K562 (cell line): Measurements from ENCODE around the gene PDE4A. TPM values are rescaled to one million over a fixed set of nuclear protein-coding genes. Genes with fewer than 3 reads are reported as not detected.
A peak's percentile ranks its signal among the peaks of the same experiment; 100 is the strongest.

Experiments used
- CEBPG ChIP-seq, 3 experiments: fragments of 200-800 bp in 1 of 3; sonication (Bioruptor generic) in 1 of 3; sonication (generic) in 1 of 3; formaldehyde crosslinking in 1 of 3; IDR thresholded peaks in 2 of 3; conservative IDR thresholded peaks in 1 of 3; 2 replicates each; pipeline versions ENCODE4 v1.6.1 to v1.8.0; 2016 to 2022; ENCODE audit warnings: missing compliant biosample characterization in 2 of 3, missing genetic modification characterization in 2 of 3, mild to moderate bottlenecking in 1 of 3, missing genetic modification reagents in 1 of 3
- CHCHD3 ChIP-seq: fragments of 250-450 bp; sonication (Bioruptor Pico); IDR thresholded peaks from 2 replicates; pipeline ENCODE4 v2.1.2; 2022; ENCODE audit warnings: mild to moderate bottlenecking
- CREM ChIP-seq: IDR thresholded peaks from 2 replicates; pipeline ENCODE4 v1.6.1; 2014; ENCODE audit warnings: antibody characterized with exemption, low read depth
- FOXM1 ChIP-seq, 2 experiments: fragments of 450-650 bp in 1 of 2; sonication (generic) in 1 of 2; formaldehyde crosslinking in 1 of 2; IDR thresholded peaks; 2 replicates each; pipeline versions ENCODE4 v1.6.1 to v1.9.0; 2017 to 2022; ENCODE audit warnings: low read depth in 2 of 2, mild to moderate bottlenecking in 2 of 2, missing genetic modification reagents in 1 of 2, moderate library complexity in 1 of 2
- FUS ChIP-seq: fragments of 200-400 bp; formaldehyde crosslinking; optimal IDR thresholded peaks from 2 replicates; pipeline ENCODE3; 2017; ENCODE audit warnings: low read depth, low read length
- GTF2F1 ChIP-seq: IDR thresholded peaks from 2 replicates; pipeline ENCODE4 v1.6.1; 2011; ENCODE audit warnings: low read depth, low read length, improper control_type of control experiment
- KLF16 ChIP-seq: IDR thresholded peaks from 2 replicates; pipeline ENCODE4 v1.6.1; 2016; ENCODE audit warnings: antibody characterized with exemption
- MECOM ChIP-seq: fragments of 250-450 bp; sonication (Bioruptor Pico); IDR thresholded peaks from 2 replicates; pipeline ENCODE4 v1.8.0; 2022; ENCODE audit warnings: inconsistent platforms
- NFRKB ChIP-seq: fragments of 450-650 bp; IDR thresholded peaks from 2 replicates; pipeline ENCODE4 v1.6.1; 2016; ENCODE audit warnings: low read depth
- NR4A1 ChIP-seq, 2 experiments: fragments of 250-450 bp in 1 of 2; fragments of 450-650 bp in 1 of 2; sonication (Bioruptor Pico) in 1 of 2; IDR thresholded peaks; 2 replicates each; pipeline versions ENCODE4 v1.4.0 to v1.6.1; 2016 to 2020; ENCODE audit warnings: mild to moderate bottlenecking in 2 of 2, missing compliant biosample characterization in 1 of 2, missing genetic modification characterization in 1 of 2, moderate library complexity in 1 of 2
- RHOXF2B ChIP-seq: fragments of 250-450 bp; sonication (Bioruptor Pico); conservative IDR thresholded peaks from 2 replicates; pipeline ENCODE4 v1.5.1; 2021
- SMAD2 ChIP-seq: fragments of 150-350 bp; IDR thresholded peaks from 2 replicates; pipeline ENCODE4 v1.6.1; 2014; ENCODE audit warnings: low read depth, mild to moderate bottlenecking, low read length
- TAL1 ChIP-seq: fragments of 450-650 bp; IDR thresholded peaks from 2 replicates; pipeline ENCODE4 v1.6.1; 2016; ENCODE audit warnings: mild to moderate bottlenecking
- ZFP1 ChIP-seq: fragments of 450-650 bp; formaldehyde crosslinking; IDR thresholded peaks from 2 replicates; pipeline ENCODE4 v1.4.0; 2020; ENCODE audit warnings: mild to moderate bottlenecking, mixed read lengths
- ZNF134 ChIP-seq: fragments of 250-450 bp; sonication (Bioruptor Pico); conservative IDR thresholded peaks from 2 replicates; pipeline ENCODE4 v1.4.0; 2020
- ZNF23 ChIP-seq: fragments of 250-450 bp; sonication (Bioruptor Pico); IDR thresholded peaks from 2 replicates; pipeline ENCODE4 v1.4.0; 2020; ENCODE audit warnings: mild to moderate bottlenecking
- ZNF408 ChIP-seq: fragments of 250-450 bp; sonication (Bioruptor Pico); IDR thresholded peaks from 2 replicates; pipeline ENCODE4 v1.4.0; 2020; ENCODE audit warnings: low read depth, mild to moderate bottlenecking, moderate library complexity
- ZNF436 ChIP-seq: fragments of 250-450, 450-650 bp; sonication (Bioruptor Pico); formaldehyde crosslinking; IDR thresholded peaks from 2 replicates; pipeline ENCODE4 v1.7.0; 2020; ENCODE audit warnings: mild to moderate bottlenecking
- ZNF778 ChIP-seq: fragments of 450-650 bp; formaldehyde crosslinking; IDR thresholded peaks from 2 replicates; pipeline ENCODE4 v1.4.0; 2020; ENCODE audit warnings: mild to moderate bottlenecking, moderate library complexity
- polyA plus RNA-seq, 8 experiments: library from polyadenylated mRNA; depleted of rRNA in 4 of 8; stranded (reverse) in 5 of 8; unstranded in 3 of 8; fragments of >200 nt; fragmentation: Nextera tagmentation in 2 of 8; fragmentation: Illumina TruSeq in 1 of 8; extraction: Ambion mirVana in 2 of 8; extraction: Trizol in 1 of 8; gene quantifications; 2 replicates each; pipeline versions ENCODE4 v1.2.1 to v1.2.3, GENCODE V29; 2011 to 2014; ENCODE audit warnings: inconsistent platforms in 1 of 8, missing spikeins in 1 of 8
- total RNA-seq, 7 experiments: library from RNA; depleted of rRNA in 6 of 7; stranded (reverse); fragments of >200 nt in 6 of 7; fragmentation: Illumina TruSeq in 2 of 7; extraction: Trizol in 2 of 7; gene quantifications; 2 replicates each; pipeline versions ENCODE4 v1.2.1 to v1.2.3, GENCODE V29; 2011 to 2021; ENCODE audit warnings: low replicate concordance in 1 of 7
- TF ChIP-seq, protein P1 (sequence below): fragments of 450-650 bp; formaldehyde crosslinking; IDR thresholded peaks from 2 replicates; pipeline ENCODE4 v1.4.0; 2020; ENCODE audit warnings: mild to moderate bottlenecking
- TF ChIP-seq, protein P2 (sequence below): fragments of 250-450 bp; sonication (Bioruptor Pico); IDR thresholded peaks from 2 replicates; pipeline ENCODE4 v1.9.0; 2021; ENCODE audit warnings: mild to moderate bottlenecking, inconsistent platforms
- TF ChIP-seq, protein P3 (sequence below): IDR thresholded peaks from 3 replicates; pipeline ENCODE4 v1.6.1; 2011; ENCODE audit warnings: borderline replicate concordance, mild to moderate bottlenecking, moderate library complexity; ENCODE audit not compliant: insufficient read length; ENCODE audit errors: extremely low read depth

PDE4A gene
- total and polyA plus RNA-seq, 9 of the 15 experiments (the other 6 are each of a cell fraction or from before 2014, with no cell fraction given): 0.66 to 26.9 (median 4.6) TPM

DNA sequence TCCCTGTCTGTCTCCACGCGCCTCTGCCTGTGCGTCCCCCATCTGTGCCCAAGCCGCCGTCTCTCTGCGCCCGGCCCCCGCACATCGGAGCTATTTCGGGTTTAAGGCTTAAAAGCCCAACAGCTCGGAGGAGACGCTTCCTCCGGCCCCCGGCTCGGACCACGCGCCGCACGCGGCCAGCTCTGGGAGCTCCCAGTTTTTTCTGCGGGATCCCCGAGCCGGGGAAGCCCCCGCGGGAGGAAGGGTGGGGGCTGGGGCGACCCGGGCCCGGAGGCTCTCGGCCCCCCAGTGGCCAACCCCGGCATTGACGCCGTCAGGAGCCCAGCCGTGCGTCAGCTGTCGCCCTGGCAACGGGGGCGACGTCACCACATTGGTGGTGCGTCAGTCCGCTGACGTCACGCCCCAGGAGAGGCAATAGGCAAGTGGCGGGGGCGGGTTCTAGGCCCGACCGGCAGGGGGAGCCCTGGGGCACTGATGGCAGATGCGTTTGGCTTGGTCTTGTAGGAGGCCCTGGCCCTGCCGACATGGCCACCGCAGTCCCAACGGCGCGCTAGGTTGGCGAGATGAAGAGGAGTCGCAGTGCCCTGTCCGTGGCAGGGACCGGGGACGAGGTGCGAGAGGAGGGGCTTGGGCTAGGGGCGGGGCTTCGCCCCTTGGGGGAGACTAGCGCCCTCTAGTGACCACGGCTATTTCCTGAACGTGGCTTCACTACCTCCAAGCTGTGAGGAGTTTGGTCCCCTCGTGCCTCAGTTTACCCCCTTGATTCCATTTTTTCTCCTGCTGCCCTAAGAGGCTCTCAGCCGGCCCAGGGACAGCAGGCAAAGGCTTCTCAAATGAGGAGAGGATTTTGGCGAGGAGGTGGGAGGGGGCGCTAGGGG, 3.7 kb upstream of the PDE4A start (continued):
- TF ChIP-seq ZNF23 (CRISPR knock-in tag) (no peak), ZNF778 (CRISPR knock-in tag) (no peak), GTF2F1 (0 out of 2 replicates have a peak, but pooled peaks have one; percentile 7), ZFP1 (CRISPR knock-in tag) (no peak), CREM (peak; percentile 100), FUS (no peak), CHCHD3 (CRISPR knock-in tag) (0 out of 2 replicates have a peak, but pooled peaks have one; percentile 57), ZNF436 (CRISPR knock-in tag) (no peak), ZNF134 (CRISPR knock-in tag) (no peak), KLF16 (peak; percentile 67; the same call in 1 of the 2 replicates), RHOXF2B (CRISPR knock-in tag) (no peak), NFRKB (peak; percentile 55; the same call in 1 of the 2 replicates), NR4A1 (CRISPR knock-in tag; IDR thresholded peaks at IDR 0.05) (peak; percentile 74; the same call in 1 of the 2 replicates), NR4A1 (tag; IDR thresholded peaks at IDR 0.05) (peak; percentile 94), FOXM1 (IDR thresholded peaks at IDR 0.05; ENCODE audit: low read depth) (no peak), FOXM1 (CRISPR knock-in tag; IDR thresholded peaks at IDR 0.05; ENCODE audit: low read depth) (peak; percentile 64; the same call in 1 of the 2 replicates), MECOM (CRISPR knock-in tag) (peak; percentile 75), TAL1 (no peak), ZNF408 (CRISPR knock-in tag) (no peak), SMAD2 (no peak), CEBPG (CRISPR knock-in tag; IDR thresholded peaks at IDR 0.05) (peak; percentile 61), CEBPG (tag; conservative IDR thresholded peaks at IDR 0.05 in 1 of 2, IDR thresholded peaks at IDR 0.05 in 1 of 2) (no peak)
- TF ChIP-seq, protein P1, sequence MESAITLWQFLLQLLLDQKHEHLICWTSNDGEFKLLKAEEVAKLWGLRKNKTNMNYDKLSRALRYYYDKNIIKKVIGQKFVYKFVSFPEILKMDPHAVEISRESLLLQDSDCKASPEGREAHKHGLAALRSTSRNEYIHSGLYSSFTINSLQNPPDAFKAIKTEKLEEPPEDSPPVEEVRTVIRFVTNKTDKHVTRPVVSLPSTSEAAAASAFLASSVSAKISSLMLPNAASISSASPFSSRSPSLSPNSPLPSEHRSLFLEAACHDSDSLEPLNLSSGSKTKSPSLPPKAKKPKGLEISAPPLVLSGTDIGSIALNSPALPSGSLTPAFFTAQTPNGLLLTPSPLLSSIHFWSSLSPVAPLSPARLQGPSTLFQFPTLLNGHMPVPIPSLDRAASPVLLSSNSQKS (CRISPR knock-in tag): no peak
- TF ChIP-seq, protein P2, sequence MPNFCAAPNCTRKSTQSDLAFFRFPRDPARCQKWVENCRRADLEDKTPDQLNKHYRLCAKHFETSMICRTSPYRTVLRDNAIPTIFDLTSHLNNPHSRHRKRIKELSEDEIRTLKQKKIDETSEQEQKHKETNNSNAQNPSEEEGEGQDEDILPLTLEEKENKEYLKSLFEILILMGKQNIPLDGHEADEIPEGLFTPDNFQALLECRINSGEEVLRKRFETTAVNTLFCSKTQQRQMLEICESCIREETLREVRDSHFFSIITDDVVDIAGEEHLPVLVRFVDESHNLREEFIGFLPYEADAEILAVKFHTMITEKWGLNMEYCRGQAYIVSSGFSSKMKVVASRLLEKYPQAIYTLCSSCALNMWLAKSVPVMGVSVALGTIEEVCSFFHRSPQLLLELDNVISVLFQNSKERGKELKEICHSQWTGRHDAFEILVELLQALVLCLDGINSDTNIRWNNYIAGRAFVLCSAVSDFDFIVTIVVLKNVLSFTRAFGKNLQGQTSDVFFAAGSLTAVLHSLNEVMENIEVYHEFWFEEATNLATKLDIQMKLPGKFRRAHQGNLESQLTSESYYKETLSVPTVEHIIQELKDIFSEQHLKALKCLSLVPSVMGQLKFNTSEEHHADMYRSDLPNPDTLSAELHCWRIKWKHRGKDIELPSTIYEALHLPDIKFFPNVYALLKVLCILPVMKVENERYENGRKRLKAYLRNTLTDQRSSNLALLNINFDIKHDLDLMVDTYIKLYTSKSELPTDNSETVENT (CRISPR knock-in tag): peak; percentile 72; the same call in 1 of the 2 replicates
- TF ChIP-seq, protein P3, sequence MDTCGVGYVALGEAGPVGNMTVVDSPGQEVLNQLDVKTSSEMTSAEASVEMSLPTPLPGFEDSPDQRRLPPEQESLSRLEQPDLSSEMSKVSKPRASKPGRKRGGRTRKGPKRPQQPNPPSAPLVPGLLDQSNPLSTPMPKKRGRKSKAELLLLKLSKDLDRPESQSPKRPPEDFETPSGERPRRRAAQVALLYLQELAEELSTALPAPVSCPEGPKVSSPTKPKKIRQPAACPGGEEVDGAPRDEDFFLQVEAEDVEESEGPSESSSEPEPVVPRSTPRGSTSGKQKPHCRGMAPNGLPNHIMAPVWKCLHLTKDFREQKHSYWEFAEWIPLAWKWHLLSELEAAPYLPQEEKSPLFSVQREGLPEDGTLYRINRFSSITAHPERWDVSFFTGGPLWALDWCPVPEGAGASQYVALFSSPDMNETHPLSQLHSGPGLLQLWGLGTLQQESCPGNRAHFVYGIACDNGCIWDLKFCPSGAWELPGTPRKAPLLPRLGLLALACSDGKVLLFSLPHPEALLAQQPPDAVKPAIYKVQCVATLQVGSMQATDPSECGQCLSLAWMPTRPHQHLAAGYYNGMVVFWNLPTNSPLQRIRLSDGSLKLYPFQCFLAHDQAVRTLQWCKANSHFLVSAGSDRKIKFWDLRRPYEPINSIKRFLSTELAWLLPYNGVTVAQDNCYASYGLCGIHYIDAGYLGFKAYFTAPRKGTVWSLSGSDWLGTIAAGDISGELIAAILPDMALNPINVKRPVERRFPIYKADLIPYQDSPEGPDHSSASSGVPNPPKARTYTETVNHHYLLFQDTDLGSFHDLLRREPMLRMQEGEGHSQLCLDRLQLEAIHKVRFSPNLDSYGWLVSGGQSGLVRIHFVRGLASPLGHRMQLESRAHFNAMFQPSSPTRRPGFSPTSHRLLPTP: no peak
